A549 (cell line): ENCODE data around the gene PLPPR3.

Experiments used
- EP300 ChIP-seq, 2 experiments: fragments of >200 bp; sonication (Bioruptor Twin); formaldehyde crosslinking; IDR thresholded peaks; 2 replicates in 1 of 2; 3 replicates in 1 of 2; pipeline ENCODE4 v1.6.1; 2016 to 2017
- KDM5A ChIP-seq: fragments of 200-600 bp; sonication (generic); IDR thresholded peaks from 2 replicates; pipeline ENCODE4 v1.6.1; 2016; ENCODE audit warnings: antibody characterized with exemption, mild to moderate bottlenecking
- MAX ChIP-seq: IDR thresholded peaks from 2 replicates; pipeline ENCODE4 v1.6.1; 2012
- RFX5 ChIP-seq: fragments of 450-650 bp; IDR thresholded peaks from 2 replicates; pipeline ENCODE4 v1.7.1; 2014; ENCODE audit warnings: antibody characterized with exemption, mild to moderate bottlenecking, moderate library complexity

GRCh38 chr19:804419-805165 is 17.2 kb downstream of the PLPPR3 start:
- TF ChIP-seq KDM5A, result no peak
- no peak for TF ChIP-seq RFX5
- TF ChIP-seq EP300 (IDR thresholded peaks at IDR 0.05), result no peak
- no peak for TF ChIP-seq MAX
